ENCODE measurements around the gene EEF2K.

Gene EEF2K

DNA sequence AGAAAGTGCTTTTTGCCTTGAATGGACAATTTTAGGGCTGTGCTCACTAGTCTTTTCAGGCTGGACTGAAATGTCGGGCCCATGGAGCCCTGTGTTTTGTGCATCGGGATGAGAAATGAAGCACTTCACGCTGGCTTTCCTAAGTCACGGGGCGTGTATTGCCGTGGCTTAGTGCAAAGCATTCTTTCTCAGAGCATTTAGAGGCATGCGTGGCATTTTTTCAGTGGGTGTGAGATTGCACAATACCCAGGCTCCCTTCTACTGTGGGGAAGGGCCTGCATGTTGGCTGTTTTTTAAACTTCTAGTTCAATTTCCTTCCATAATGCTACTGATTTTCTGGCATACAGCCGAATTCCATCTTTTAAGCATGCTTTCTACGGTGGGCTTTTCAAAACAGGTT lies 78.6 kb downstream of the EEF2K start:
- H3K36me3 ChIP-seq (ENCODE audit: control insufficient read depth in 4 of 4, insufficient read depth in 4 of 4, low read length in 3 of 4) = peaks cover 14 to 58% (median 41%) of the 10 kb centered on the region in 4 experiments
- CTCF ChIA-PET = interaction anchor here (1.6 kb wide), 1 partner anchor 16 kb away, joined by 4 read pairs; no protein-coding TSS in a partner anchor
- H3K4me3 ChIP-seq (ENCODE audit: control insufficient read depth in 1 of 7, extremely low read depth in 1 of 7, insufficient read depth in 4 of 7, low read depth in 2 of 7, low read length in 6 of 7) = no peak overlapping the region
- no peak for DNase-seq
- POLR2A ChIA-PET = no interaction called here
- 97% methylated on average over 9 of the region's 9 CpGs for WGBS (ENCODE audit: insufficient coverage)
- H3K27ac ChIP-seq (ENCODE audit: insufficient read depth in 1 of 2, low read depth in 1 of 2, low read length in 2 of 2, poor library complexity in 1 of 2, severe bottlenecking in 2 of 2) = no peak overlapping the region
- no peaks in the 10 kb centered on the region for H3K4me1 ChIP-seq (ENCODE audit: control extremely low read depth in 1 of 4, control insufficient read depth in 4 of 4, insufficient read depth in 4 of 4, low read length in 3 of 4)
- H3K9me3 ChIP-seq (ENCODE audit: control extremely low read depth in 1 of 5, control insufficient read depth in 4 of 5, insufficient read depth in 2 of 5, low read depth in 1 of 5, low read length in 4 of 5) = peaks cover 0 to 5% (median 2%) of the 10 kb centered on the region in 5 experiments
- no peaks in the 10 kb centered on the region for H3K27me3 ChIP-seq (replicated peaks in 2 of 5; ENCODE audit: control insufficient read depth in 4 of 5, insufficient read depth in 5 of 5, low read length in 4 of 5)

DNA sequence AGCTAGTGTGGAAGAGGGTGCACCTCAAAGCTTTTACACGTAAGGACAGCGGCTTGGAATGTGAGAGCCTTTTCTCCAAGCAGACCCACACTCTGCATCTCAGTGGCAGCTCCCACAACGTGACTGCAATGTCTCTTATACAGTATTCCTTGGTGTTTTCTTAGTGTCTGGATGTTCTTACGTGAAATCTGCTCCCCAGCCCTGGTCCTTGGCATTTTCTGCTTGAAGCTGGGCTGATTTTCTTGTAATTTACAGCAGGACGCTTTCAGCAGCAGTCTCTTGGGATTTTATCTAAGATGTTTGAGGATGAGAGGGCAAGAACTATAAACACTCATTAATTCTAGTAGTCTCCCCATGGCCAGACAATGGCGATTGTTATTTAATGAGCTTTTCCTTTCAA lies 79.0 kb downstream of the EEF2K start:
- H3K36me3 ChIP-seq (ENCODE audit: control insufficient read depth in 4 of 4, insufficient read depth in 4 of 4, low read length in 3 of 4) = peaks cover 14 to 55% (median 38%) of the 10 kb centered on the region in 4 experiments
- no peak for DNase-seq
- H3K27ac ChIP-seq (ENCODE audit: insufficient read depth in 1 of 2, low read depth in 1 of 2, low read length in 2 of 2, poor library complexity in 1 of 2, severe bottlenecking in 2 of 2) = no peak overlapping the region
- WGBS (ENCODE audit: insufficient coverage) = 97% methylated on average over 4 of the region's 6 CpGs
- ChIA-PET POLR2A (no interaction called here), CTCF (interaction anchor here (1.6 kb wide), 1 partner anchor 16 kb away, joined by 4 read pairs; no protein-coding TSS in a partner anchor)
- no peak overlapping the region for H3K4me3 ChIP-seq (ENCODE audit: control insufficient read depth in 1 of 7, extremely low read depth in 1 of 7, insufficient read depth in 4 of 7, low read depth in 2 of 7, low read length in 6 of 7)
- no peaks in the 10 kb centered on the region for H3K4me1 ChIP-seq (ENCODE audit: control extremely low read depth in 1 of 4, control insufficient read depth in 4 of 4, insufficient read depth in 4 of 4, low read length in 3 of 4)
- no peaks in the 10 kb centered on the region for H3K27me3 ChIP-seq (replicated peaks in 2 of 5; ENCODE audit: control insufficient read depth in 4 of 5, insufficient read depth in 5 of 5, low read length in 4 of 5)
- H3K9me3 ChIP-seq (ENCODE audit: control extremely low read depth in 1 of 5, control insufficient read depth in 4 of 5, insufficient read depth in 2 of 5, low read depth in 1 of 5, low read length in 4 of 5) = peaks cover 0 to 5% (median 2%) of the 10 kb centered on the region in 5 experiments

DNA sequence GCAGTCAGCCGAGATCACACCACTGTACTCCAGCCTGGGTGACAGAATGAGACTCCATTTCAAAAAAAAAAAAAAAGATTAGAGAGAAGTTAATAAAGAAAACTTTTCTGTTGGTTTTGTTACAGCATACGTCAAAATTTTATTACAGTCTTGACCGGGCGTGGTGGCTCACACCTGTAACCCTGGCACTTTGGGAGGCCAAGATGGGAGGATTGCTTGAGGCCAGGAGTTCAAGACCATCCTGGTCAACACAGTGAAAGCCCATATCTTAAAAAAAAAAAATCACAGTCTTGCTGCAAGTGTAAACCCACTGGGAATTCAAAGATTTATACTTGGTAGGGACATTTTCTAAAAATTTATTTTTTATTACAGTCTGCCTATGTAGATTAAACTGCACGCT lies 84.9 kb downstream of the EEF2K start:
- Histone ChIP-seq H3K9me3 (ENCODE audit: control extremely low read depth in 1 of 5, control insufficient read depth in 4 of 5, insufficient read depth in 2 of 5, low read depth in 1 of 5, low read length in 4 of 5) (no peaks in the 10 kb centered on the region), H3K36me3 (ENCODE audit: control insufficient read depth in 4 of 4, insufficient read depth in 4 of 4, low read length in 3 of 4) (peaks cover 0 to 5% (median under 1%) of the 10 kb centered on the region in 4 experiments), H3K4me3 (ENCODE audit: control insufficient read depth in 1 of 7, extremely low read depth in 1 of 7, insufficient read depth in 4 of 7, low read depth in 2 of 7, low read length in 6 of 7) (no peak overlapping the region), H3K27me3 (replicated peaks in 2 of 5; ENCODE audit: control insufficient read depth in 4 of 5, insufficient read depth in 5 of 5, low read length in 4 of 5) (no peaks in the 10 kb centered on the region), H3K4me1 (ENCODE audit: control extremely low read depth in 1 of 4, control insufficient read depth in 4 of 4, insufficient read depth in 4 of 4, low read length in 3 of 4) (peaks cover 0 to 4% (median 3%) of the 10 kb centered on the region in 4 experiments), H3K27ac (ENCODE audit: insufficient read depth in 1 of 2, low read depth in 1 of 2, low read length in 2 of 2, poor library complexity in 1 of 2, severe bottlenecking in 2 of 2) (no peak overlapping the region)
- WGBS (ENCODE audit: insufficient coverage) = no CpG with 5 or more reads among the region's 5 CpGs
- ChIA-PET CTCF (no interaction called here), POLR2A (no interaction called here)
- DNase-seq = no peak

DNA sequence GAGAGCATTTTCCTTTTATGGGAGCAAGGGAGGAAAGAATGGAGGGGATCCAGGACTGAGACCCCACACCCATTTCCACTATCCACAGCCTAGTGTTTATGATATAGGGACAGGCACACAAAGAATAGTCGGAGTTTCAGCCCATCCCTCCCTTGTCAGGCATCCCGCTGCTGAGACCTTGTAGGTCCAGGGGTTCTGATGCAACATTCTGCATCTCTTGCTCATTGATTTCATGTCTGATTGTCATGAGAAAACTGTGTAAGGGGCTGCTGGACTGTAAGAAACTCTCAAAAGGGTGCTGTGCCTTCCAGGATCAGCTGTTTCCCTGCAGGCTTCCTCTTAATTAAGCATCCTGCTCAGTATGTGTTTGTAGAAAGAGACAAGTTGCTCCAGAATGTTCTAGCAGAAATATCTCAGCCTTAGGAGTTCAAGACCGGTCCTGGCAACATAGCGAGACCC lies 85.8 kb downstream of the EEF2K start:
- H3K9me3 ChIP-seq (ENCODE audit: control extremely low read depth in 1 of 5, control insufficient read depth in 4 of 5, insufficient read depth in 2 of 5, low read depth in 1 of 5, low read length in 4 of 5) = no peaks in the 10 kb centered on the region
- no peak overlapping the region for H3K27ac ChIP-seq (ENCODE audit: insufficient read depth in 1 of 2, low read depth in 1 of 2, low read length in 2 of 2, poor library complexity in 1 of 2, severe bottlenecking in 2 of 2)
- ChIA-PET CTCF (no interaction called here), POLR2A (no interaction called here)
- no peaks in the 10 kb centered on the region for H3K27me3 ChIP-seq (replicated peaks in 2 of 5; ENCODE audit: control insufficient read depth in 4 of 5, insufficient read depth in 5 of 5, low read length in 4 of 5)
- WGBS (ENCODE audit: insufficient coverage) = 94% methylated on average over 4 of the region's 4 CpGs
- H3K4me1 ChIP-seq (ENCODE audit: control extremely low read depth in 1 of 4, control insufficient read depth in 4 of 4, insufficient read depth in 4 of 4, low read length in 3 of 4) = peaks cover 0 to 9% (median 8%) of the 10 kb centered on the region in 4 experiments
- H3K36me3 ChIP-seq (ENCODE audit: control insufficient read depth in 4 of 4, insufficient read depth in 4 of 4, low read length in 3 of 4) = no peaks in the 10 kb centered on the region
- DNase-seq = no peak
- no peak overlapping the region for H3K4me3 ChIP-seq (ENCODE audit: control insufficient read depth in 1 of 7, extremely low read depth in 1 of 7, insufficient read depth in 4 of 7, low read depth in 2 of 7, low read length in 6 of 7)

DNA sequence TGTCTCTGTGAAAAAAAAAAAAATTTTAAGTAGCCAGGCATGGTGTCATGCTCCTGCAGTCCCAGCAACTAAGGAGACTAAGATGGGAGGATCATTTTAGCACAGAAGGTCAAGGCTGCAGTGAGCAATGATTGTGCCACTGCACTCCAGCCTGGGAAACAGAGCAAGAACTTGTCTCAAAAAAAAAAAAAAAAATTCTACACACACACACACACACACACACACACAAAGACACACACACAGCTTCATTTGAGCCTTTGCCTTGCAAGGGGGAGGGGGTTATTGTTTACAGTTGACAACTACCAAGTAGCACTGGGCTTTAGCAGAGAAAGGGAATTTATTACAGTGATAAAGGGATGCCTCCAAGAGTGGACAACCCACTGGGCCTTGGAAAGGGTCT lies 86.2 kb downstream of the EEF2K start:
- Histone ChIP-seq H3K4me3 (ENCODE audit: control insufficient read depth in 1 of 7, extremely low read depth in 1 of 7, insufficient read depth in 4 of 7, low read depth in 2 of 7, low read length in 6 of 7) (no peak overlapping the region), H3K9me3 (ENCODE audit: control extremely low read depth in 1 of 5, control insufficient read depth in 4 of 5, insufficient read depth in 2 of 5, low read depth in 1 of 5, low read length in 4 of 5) (no peaks in the 10 kb centered on the region), H3K4me1 (ENCODE audit: control extremely low read depth in 1 of 4, control insufficient read depth in 4 of 4, insufficient read depth in 4 of 4, low read length in 3 of 4) (peaks cover 0 to 9% (median 8%) of the 10 kb centered on the region in 4 experiments), H3K27me3 (replicated peaks in 2 of 5; ENCODE audit: control insufficient read depth in 4 of 5, insufficient read depth in 5 of 5, low read length in 4 of 5) (no peaks in the 10 kb centered on the region), H3K27ac (ENCODE audit: insufficient read depth in 1 of 2, low read depth in 1 of 2, low read length in 2 of 2, poor library complexity in 1 of 2, severe bottlenecking in 2 of 2) (no peak overlapping the region), H3K36me3 (ENCODE audit: control insufficient read depth in 4 of 4, insufficient read depth in 4 of 4, low read length in 3 of 4) (no peaks in the 10 kb centered on the region)
- CTCF ChIA-PET = no interaction called here
- POLR2A ChIA-PET = no interaction called here
- peak in 1 of 3 donors; percentile 12 for DNase-seq

DNA sequence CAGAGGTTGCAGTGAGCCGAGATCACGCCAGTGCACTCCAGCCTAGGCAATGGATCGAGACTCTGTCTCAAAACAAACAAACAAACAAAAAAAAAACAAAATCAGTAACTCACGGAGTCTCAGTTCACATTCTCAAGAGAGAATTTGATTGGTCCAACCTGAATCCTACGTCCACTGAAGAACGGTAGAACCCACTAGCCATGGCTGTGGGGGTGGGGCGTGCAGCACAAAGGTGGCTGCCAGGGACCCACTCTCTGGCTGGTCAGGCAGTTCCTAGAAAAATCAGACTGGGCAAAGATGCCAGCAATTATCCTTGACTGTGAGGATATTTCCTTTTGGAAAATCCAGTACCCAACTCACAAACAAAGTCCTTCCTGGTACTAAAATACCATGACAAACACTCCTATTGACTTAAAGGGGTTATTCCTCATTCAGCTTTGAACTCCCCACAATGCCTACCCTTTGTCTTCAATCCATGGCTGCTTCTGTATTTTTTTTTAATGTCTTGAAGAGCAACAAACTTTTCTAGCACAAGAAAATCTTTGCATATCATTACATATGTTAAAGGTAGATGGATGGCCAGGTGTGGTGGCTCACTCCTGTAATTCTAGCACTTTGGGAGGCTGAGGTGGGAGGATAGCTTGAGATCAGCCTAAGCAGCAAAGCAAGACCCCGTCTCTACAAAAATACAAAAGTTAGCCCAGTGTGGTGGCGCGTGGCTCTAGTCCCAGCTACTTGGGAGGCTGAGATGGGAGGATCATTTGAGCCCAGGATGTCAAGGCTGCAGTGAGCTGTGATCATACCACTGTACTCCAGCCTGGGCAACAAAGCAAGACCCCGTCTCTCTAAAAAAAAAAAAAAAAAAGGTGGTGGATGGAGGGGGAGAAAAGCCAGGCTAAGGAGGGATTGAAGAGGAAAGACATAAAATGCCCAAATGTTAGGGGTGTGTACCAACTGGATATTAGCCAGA lies 87.3 kb downstream of the EEF2K start:
- no peaks in the 10 kb centered on the region for H3K27me3 ChIP-seq (replicated peaks in 2 of 5; ENCODE audit: control insufficient read depth in 4 of 5, insufficient read depth in 5 of 5, low read length in 4 of 5)
- H3K4me1 ChIP-seq (ENCODE audit: control extremely low read depth in 1 of 4, control insufficient read depth in 4 of 4, insufficient read depth in 4 of 4, low read length in 3 of 4) = peaks cover 0 to 17% (median 13%) of the 10 kb centered on the region in 4 experiments
- no peak overlapping the region for H3K27ac ChIP-seq (ENCODE audit: insufficient read depth in 1 of 2, low read depth in 1 of 2, low read length in 2 of 2, poor library complexity in 1 of 2, severe bottlenecking in 2 of 2)
- H3K4me3 ChIP-seq (ENCODE audit: control insufficient read depth in 1 of 7, extremely low read depth in 1 of 7, insufficient read depth in 4 of 7, low read depth in 2 of 7, low read length in 6 of 7) = no peak overlapping the region
- H3K9me3 ChIP-seq (ENCODE audit: control extremely low read depth in 1 of 5, control insufficient read depth in 4 of 5, insufficient read depth in 2 of 5, low read depth in 1 of 5, low read length in 4 of 5) = no peaks in the 10 kb centered on the region
- ChIA-PET CTCF (no interaction called here), POLR2A (no interaction called here)
- WGBS (ENCODE audit: insufficient coverage) = 97% methylated on average over 6 of the region's 11 CpGs
- DNase-seq = no peak
- H3K36me3 ChIP-seq (ENCODE audit: control insufficient read depth in 4 of 4, insufficient read depth in 4 of 4, low read length in 3 of 4) = no peaks in the 10 kb centered on the region
